Measurements from ENCODE around the gene GSE1.

Gene GSE1

GRCh38 chr16:85603203-85603755 lies 9.8 kb upstream of the GSE1 start:
- DNase-seq (ENCODE audit: low spot score), result no peak
- TF ChIP-seq CTCF (IDR thresholded peaks at IDR 0.05), result no peak
- Histone ChIP-seq H3K27ac (no peak overlapping the region), H3K4me3 (no peak overlapping the region)

GRCh38 chr16:85604145-85604705 lies 8.9 kb upstream of the GSE1 start:
- Histone ChIP-seq H3K27ac (no peak overlapping the region), H3K4me3 (no peak overlapping the region)
- no peak for TF ChIP-seq CTCF (IDR thresholded peaks at IDR 0.05)
- DNase-seq (ENCODE audit: low spot score), result no peak

- DNase-seq (ENCODE audit: low spot score), result no peak
- TF ChIP-seq CTCF (IDR thresholded peaks at IDR 0.05), result no peak
- H3K27ac ChIP-seq, result no peak overlapping the region
- H3K4me3 ChIP-seq, result no peak overlapping the region
These were observed 7.8 kb upstream of the GSE1 start for GRCh38 chr16:85605051-85605911.

GRCh38 chr16:85605912-85606841 lies 6.9 kb upstream of the GSE1 start:
- TF ChIP-seq CTCF (IDR thresholded peaks at IDR 0.05), result no peak
- no peak for DNase-seq (ENCODE audit: low spot score)
- H3K27ac ChIP-seq, result no peak overlapping the region
- H3K4me3 ChIP-seq, result no peak overlapping the region

- Histone ChIP-seq H3K27ac (no peak overlapping the region), H3K4me3 (no peak overlapping the region)
- DNase-seq (ENCODE audit: low spot score), result no peak
- no peak for TF ChIP-seq CTCF (IDR thresholded peaks at IDR 0.05)
These were observed 6.2 kb upstream of the GSE1 start for GRCh38 chr16:85606904-85607303.

- no peak overlapping the region for H3K4me3 ChIP-seq
- H3K27ac ChIP-seq, result no peak overlapping the region
- TF ChIP-seq CTCF (IDR thresholded peaks at IDR 0.05), result no peak
- DNase-seq (ENCODE audit: low spot score), result no peak
These were observed 5.8 kb upstream of the GSE1 start for GRCh38 chr16:85607321-85607765.

Measured in coronary artery (tissue), 2 donors.